HT-29 (cell line): ENCODE data around the gene SNRPB. TPM values are rescaled to one million over a fixed set of nuclear protein-coding genes. Genes with fewer than 3 reads are reported as not detected.
A peak's percentile ranks its signal among the peaks of the same experiment; 100 is the strongest.

ENCODE experiments used
- DNase-seq: peaks from one replicate; pipeline ENCODE4 v3.0.0-alpha.2; 2015; ENCODE audit warnings: low spot score
- small RNA-seq: library from RNA; depleted of rRNA; stranded (forward); fragments of <200 nt; gene quantifications from one replicate; pipeline ENCODE3, GENCODE V24; 2014
- total RNA-seq: library from RNA; depleted of rRNA; stranded (reverse); fragments of >200 nt; shearing (Covaris generic); gene quantifications from 2 replicates; pipeline ENCODE4 v1.2.3, GENCODE V29; 2014; rRNA removed

Gene SNRPB
- total RNA-seq, 1 experiment from 2014 or later: 649 TPM

- DNase-seq: no peak
These were observed 41.5 kb downstream of the SNRPB start for GRCh38 chr20:2429051-2429450.

DNA sequence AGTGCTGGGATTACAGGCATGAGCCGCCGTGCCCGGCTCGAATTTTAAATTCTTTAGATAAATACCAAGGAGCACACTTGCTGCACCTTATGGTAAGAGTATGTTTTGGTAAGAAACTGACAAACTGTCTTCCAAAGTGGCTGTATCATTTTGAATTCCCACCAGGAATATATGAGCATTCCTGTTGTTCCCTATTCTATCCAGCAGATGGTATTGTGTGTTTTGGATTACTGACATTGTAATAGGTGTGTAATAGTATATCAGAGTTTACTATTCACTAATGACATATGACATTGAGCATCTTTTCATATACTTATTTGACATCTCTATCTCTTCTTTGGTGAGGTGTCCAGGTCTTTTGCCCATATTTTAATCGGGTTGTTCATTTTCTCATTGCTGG, 49.3 kb downstream of the SNRPB start:
- DNase-seq: peak; percentile 19

- no peak for DNase-seq
These were observed 50.1 kb downstream of the SNRPB start for GRCh38 chr20:2420510-2420909.

DNA sequence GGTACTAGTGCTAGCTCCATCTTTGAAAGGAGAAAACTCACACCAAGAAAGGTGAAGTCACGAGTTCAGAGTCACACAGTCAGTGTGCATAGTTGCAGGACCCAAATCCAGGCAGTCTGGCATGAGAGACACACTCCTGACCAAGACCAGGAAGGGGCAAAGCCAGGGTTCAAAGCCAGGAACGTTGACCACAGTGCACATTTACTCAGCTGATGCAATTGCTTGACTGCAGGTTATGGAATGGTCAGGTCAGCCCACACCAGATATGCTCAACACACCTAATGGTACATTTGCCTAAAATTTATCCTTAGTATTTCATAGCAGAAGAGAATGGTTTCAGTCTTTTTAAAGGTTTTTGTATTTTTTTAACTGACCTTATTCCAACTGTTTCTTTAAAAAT, 52.2 kb downstream of the SNRPB start:
- no peak for DNase-seq

GRCh38 chr20:2417213-2417541, 53.4 kb downstream of the SNRPB start:
- no peak for DNase-seq

DNA sequence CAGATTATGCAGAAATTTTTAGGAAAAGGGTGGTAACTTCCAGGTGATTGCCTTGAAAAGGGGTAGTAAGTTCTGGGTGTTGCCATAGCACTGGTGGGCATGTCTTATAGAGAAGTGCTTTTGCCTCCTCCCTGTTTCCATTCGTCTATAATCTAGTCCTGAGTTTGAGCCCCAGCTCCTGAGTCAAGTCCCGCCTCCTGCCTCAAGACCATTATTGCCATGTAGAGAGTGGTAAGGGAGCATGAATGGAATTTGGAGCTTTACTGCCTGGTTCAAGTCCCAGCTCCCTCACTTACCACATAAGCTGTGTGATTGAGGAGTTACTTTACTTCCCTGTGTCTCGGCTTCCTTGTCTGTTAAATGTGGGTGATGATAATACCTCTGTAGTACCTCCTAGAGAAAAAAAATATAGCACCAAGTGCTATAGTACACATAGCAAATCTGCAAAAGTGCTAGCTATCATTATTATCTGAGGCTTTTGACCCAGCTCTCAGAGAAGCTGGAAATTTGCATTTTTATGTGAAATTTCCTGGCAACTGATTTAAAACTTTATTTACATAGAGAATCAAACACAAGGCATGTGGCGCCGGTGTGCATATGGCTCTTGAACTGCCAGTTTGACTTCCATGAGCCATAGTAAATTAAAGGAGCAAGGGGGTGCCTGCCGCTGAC, 53.9 kb downstream of the SNRPB start:
- DNase-seq: no peak

Small RNA genes lying within 50 kb of the gene (small RNA-seq; reads per million reads assigned to genes)
- gene RF00019: not detected

Other genes starting within 250 kb of the SNRPB start
- gene TGM3, start 174.8 kb downstream of the SNRPB start, total RNA-seq: not detected in 2 replicates
- gene TGM6, start 89.9 kb downstream of the SNRPB start, total RNA-seq: not detected in 2 replicates
- 1.2 and 5.0 TPM in 2 replicates for gene ZNF343, start 38.1 kb upstream of the SNRPB start, total RNA-seq
- gene TMC2, start 65.8 kb upstream of the SNRPB start, total RNA-seq: not detected in 2 replicates
- 365 and 383 TPM in 2 replicates for gene NOP56, start 181.8 kb upstream of the SNRPB start, total RNA-seq
- 139 and 146 TPM in 2 replicates for gene IDH3B, start 193.4 kb upstream of the SNRPB start, total RNA-seq
- gene EBF4, start 222.0 kb upstream of the SNRPB start, total RNA-seq: 0.03 and 0.23 TPM in 2 replicates